Fibroblast of pulmonary artery (primary cell): ENCODE measurements around the gene D2HGDH.

Experiments
- DNase-seq: peaks from one replicate; pipeline ENCODE4 v3.0.0-alpha.2; 2010; ENCODE audit warnings: low read depth
- H3K4me3 ChIP-seq: replicated peaks from 2 replicates; pipeline ENCODE4 v1.5.1; 2011; ENCODE audit warnings: low read depth, mild to moderate bottlenecking, control low read depth, low read length, moderate library complexity
- TF ChIP-seq, protein P1 (sequence below): IDR thresholded peaks from 2 replicates; pipeline ENCODE4 v1.5.1; 2011; ENCODE audit warnings: mild to moderate bottlenecking, control low read depth, low read length, inconsistent platforms; ENCODE audit errors: missing control alignments

Gene D2HGDH

DNA sequence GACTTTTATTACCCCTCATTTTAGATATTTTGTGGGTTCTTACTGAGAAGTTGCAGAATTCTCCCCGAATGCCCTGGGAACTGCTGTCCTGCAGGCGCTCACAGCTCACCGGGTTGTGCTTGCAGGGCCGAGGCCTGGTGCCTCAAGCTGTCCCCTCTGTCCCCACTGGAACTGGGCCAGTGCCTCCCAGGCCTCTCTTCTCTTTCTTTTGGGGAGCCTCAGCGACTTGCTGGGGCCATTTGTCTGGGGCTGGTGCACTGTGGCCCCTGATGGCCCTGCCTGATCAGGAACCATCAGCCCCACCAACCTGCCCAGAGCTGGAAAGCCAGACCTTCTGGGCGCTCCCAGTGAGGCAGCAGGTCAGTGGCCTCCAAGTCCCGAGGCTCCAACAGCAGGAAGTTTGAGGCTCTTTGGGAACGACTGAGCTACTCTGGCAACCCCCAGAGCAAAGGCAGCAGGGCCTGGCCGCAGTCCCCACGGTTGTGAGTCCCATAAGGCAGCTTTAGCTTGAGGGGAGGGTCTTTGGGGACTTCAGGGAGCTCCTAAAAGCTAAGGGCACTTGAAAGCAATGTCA lies 59.9 kb downstream of the D2HGDH start:
- H3K4me3 ChIP-seq, result no peak overlapping the region
- DNase-seq, result no peak
- TF ChIP-seq, protein P1, sequence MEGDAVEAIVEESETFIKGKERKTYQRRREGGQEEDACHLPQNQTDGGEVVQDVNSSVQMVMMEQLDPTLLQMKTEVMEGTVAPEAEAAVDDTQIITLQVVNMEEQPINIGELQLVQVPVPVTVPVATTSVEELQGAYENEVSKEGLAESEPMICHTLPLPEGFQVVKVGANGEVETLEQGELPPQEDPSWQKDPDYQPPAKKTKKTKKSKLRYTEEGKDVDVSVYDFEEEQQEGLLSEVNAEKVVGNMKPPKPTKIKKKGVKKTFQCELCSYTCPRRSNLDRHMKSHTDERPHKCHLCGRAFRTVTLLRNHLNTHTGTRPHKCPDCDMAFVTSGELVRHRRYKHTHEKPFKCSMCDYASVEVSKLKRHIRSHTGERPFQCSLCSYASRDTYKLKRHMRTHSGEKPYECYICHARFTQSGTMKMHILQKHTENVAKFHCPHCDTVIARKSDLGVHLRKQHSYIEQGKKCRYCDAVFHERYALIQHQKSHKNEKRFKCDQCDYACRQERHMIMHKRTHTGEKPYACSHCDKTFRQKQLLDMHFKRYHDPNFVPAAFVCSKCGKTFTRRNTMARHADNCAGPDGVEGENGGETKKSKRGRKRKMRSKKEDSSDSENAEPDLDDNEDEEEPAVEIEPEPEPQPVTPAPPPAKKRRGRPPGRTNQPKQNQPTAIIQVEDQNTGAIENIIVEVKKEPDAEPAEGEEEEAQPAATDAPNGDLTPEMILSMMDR, result no peak

DNA sequence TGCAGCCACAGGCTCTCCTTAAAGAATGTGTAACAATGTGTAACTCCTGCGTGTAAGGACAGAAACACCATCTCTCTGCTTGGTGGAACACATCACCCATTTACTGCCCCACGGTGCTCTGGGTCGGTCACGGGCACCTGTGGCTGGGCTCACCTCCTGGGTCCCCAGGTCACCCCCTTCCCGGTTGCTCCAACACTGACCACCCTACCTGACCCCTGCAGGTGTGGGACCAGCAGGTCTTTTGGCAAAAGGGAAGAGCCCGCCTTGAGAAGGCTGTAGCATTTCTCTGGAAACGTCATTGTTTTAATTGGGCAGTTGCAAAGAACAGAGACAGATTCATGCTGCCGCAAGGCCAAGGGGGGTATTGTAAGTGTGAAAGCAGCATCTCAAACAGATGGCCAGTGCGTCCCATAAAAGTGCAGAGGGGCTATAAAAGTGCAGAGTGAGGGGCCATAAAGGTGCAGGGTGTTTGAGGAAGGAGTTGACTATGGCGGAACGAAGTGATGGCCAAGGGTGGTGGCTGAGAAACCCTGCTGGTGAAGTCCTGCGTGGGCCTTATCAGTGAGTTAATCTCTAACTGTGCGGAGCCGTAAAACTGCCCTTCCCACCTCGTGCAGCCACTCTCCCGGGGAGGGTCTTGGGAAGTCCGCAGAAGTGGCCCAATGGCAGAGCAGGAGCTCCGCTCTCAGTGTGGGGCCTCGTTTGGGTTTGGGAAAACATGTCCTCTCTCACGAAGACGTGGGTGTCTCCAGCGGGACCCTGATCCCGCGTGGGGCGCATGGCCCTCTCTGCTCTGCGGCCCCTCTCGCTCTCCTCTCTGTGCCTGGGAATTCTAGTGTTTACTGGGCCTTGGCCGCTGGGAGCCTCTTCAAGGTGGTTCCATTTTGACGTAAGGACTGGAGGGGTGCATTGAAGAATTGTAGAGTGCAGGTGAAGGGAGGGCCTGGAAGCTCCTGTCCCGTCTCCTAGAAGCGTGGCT lies 60.9 kb downstream of the D2HGDH start:
- no peak overlapping the region for H3K4me3 ChIP-seq
- TF ChIP-seq, protein P1, result no peak
- DNase-seq, result no peak

DNA sequence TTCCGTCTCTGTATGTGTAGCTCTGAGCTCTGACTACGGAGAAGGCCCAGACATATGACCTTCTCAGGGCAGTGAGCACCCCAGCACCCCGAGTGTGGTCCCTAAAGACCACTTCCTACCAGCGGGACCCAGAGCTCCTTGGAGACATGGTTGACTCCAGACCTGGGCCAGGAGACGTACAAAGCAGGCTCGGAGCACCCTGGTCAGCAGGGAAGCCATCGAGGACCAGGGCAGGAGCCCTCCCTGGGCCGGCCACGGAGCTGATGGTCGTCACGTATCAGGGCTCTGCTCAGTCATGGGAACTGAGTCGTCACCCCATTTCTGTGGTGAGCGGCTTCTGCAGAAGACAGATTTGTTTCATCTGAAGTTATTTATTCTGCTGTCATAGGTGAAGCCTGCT lies 61.8 kb downstream of the D2HGDH start:
- no peak overlapping the region for H3K4me3 ChIP-seq
- no peak for DNase-seq
- TF ChIP-seq, protein P1, result no peak

DNA sequence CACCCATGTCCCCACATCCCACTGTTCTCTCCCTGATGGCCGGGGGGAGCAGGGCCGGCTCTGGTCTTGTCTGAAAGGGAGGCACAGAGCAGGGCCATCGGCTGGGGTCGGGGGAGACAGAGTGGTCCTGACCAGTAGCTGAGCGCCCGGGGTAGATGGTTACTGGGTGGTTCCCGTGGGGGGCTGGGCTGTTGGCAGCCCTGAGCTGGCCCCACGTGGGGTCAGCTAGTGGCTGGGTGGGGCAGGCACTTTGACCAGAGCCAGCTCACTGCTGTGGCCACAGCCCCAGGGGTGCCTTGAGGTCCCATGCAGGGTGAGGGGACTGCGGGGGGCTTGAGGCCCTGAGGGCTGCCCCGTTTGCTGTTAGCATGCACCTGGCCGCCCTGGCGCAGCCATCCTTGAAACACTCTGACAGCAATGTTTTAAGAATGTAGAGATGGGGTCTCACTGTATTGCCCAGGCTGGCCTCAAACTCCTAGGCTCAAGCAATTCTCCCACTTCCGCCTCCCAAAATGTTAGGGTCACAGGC lies 62.2 kb downstream of the D2HGDH start:
- H3K4me3 ChIP-seq, result no peak overlapping the region
- DNase-seq, result no peak
- TF ChIP-seq, protein P1, result no peak

DNA sequence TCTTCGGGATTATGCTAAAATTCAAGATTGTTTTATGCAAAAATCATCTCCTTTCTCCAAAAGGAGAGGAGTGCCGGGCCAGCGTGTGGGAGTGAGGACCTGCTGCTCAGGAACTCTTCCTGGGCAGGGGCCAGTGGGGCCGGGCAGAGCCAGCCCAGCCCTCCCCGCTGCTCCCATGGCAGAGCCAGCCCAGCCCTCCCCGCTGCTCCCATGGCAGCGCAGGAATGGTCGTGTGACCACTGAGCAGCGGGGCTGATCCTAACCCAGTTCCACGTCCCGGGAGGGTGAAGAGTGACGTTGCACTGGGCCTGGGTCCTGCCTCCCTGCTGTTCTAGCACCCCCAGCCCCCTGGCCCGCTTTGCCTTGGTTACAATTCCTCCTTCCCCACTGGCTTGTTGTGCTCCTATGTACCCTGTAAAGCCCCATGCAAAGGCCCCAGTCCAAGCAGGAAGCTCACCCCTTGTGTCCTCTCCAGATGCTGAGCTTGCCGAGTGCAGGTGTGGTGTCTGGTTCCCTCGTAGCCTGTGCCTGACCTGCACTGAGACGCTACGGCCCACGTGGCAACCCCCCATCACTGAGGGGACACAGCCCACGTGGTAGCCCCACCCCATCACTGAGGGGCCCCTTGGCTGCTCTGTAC lies 63.1 kb downstream of the D2HGDH start:
- no peak overlapping the region for H3K4me3 ChIP-seq
- TF ChIP-seq, protein P1, result no peak
- DNase-seq, result no peak

DNA sequence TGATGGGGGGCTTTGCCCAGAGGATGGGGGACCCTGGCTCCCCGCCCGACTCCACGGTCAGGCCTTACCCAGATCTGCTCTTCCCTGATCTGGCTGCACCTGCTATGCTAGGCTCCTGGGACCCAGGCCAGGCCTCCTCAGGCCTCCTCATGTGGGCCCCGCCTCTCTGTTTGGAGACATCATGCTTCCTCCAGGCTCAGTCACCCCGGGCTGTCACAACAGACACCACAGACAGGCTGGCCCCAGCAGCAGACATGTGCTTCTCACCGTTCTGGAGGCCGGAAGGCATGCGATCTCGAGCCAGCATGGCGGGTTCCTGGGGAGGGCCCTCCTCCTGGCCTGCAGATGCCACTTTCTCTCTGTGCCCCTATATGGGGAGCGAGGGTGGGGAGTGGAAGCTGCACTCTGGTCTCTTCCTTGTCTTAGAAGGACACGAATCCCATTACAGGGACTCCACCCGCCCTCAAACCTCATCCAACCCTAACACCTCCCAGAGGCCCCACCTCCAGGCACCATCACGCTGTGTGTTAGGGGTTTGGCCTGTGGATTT lies 63.7 kb downstream of the D2HGDH start:
- TF ChIP-seq, protein P1, result no peak
- no peak for DNase-seq
- no peak overlapping the region for H3K4me3 ChIP-seq
